Dedifferentiated amniotic fluid mesenchymal stem cell (primary cell): ENCODE results near the gene ZNF785.
A peak's percentile ranks its signal among the peaks of the same experiment; 100 is the strongest.
"Not testable (repeated sequence)": the region's sequence is repeated elsewhere in the genome, so short reads cannot be mapped to it uniquely, and the experiment has no call there.

ENCODE experiments used
- DNase-seq: peaks from one replicate; pipeline ENCODE4 v3.0.0-alpha.2; 2016; ENCODE audit errors: extremely low spot score

ZNF785 gene

GRCh38 chr16:30585400-30586191 lies at the start of gene ZNF785:
Gene ZNF785, minus strand, starts transcription at chr16:30585697. Its CDS starts 86 bp downstream, at chr16:30585611.
- peak; percentile 99 for DNase-seq

GRCh38 chr16:30633526-30633925 lies 48.0 kb upstream of the ZNF785 start:
- no peak for DNase-seq

GRCh38 chr16:30632454-30632853 lies 47.0 kb upstream of the ZNF785 start:
- DNase-seq = not testable (repeated sequence)

DNA sequence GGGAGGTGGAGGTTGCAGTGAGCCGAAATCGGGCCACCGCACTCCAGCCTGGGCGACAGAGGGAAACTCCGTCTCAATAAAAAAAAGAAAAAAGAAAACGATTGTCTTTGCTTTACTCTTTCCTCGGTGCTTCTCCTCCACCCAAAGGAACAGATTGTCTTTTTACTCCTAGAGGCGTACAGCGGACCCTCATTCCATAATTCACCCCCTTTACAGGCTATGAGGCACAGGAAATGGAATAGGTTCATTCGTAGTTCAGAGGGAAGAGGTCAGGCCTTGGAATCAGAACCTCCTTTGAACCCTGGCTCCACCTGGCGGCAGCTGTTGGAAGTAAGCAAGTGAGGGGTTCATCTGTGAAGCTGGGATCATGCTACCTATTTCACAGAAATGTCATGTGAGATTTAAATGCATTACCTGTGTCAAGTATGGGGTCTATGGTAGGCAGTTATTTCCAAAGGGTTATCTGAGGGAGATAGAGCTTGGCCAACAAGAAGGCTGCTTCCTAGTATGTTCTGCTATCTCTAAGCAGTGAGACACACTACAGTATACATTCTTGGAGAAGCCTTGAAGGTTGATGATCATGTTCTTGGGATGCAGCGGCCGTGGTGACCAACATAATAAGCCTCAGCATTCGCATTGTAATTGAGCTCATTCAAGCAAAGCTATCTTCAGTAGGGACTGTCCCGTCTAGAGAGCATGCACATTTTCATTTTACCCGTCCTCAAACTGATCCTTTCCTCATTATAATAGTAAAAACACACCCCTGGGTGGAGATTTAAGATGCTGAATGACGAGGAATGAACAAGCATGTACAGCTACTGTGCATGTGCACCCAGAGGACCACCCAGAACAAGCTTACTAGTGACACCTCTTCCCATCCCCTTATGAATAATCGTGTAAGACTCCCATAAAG lies 43.4 kb upstream of the ZNF785 start:
- DNase-seq = peak; percentile 70

DNA sequence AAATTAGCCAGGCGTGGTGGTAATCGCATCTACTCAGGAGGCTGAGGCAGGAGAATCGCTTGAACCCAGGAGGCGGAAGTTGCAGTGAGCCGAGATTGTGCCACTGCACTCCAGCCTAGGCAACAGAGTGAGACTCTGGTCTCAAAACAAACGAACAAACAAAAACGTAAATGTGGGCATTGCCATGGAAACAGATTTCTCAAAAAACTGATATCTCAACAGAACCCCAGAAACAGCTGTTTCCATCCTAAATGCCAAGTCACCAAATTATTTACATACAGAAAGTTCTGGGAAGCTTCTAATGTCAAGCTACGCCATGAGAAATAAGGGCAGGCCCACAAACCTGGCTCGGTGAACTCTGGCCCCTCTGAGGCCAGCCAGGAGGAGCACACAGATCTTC lies 40.7 kb upstream of the ZNF785 start:
- no peak for DNase-seq

- DNase-seq = no peak
Measured at GRCh38 chr16:30623536-30624283, 38.2 kb upstream of the ZNF785 start.

GRCh38 chr16:30622455-30623032 lies 37.0 kb upstream of the ZNF785 start:
- DNase-seq = no peak

DNA sequence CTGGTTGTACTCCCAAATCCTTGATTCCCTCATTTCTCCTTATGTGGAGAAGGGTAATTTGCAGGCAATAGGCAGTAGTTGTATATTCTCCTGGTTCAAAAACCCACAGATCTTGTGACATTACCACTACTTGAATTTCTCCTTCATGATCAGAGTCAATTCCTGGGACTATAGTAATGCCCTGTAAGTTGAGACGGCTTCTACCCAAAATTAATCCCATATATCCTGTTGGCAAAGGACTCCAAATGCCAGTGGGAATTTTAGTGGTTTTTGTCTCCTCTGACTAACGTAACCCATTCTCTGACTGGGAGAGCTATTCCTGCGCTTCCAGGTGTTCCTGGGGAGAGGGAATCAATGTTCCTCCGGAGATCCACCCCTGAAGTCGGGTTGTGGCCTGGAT lies 36.3 kb upstream of the ZNF785 start:
- peak; percentile 71 for DNase-seq

DNA sequence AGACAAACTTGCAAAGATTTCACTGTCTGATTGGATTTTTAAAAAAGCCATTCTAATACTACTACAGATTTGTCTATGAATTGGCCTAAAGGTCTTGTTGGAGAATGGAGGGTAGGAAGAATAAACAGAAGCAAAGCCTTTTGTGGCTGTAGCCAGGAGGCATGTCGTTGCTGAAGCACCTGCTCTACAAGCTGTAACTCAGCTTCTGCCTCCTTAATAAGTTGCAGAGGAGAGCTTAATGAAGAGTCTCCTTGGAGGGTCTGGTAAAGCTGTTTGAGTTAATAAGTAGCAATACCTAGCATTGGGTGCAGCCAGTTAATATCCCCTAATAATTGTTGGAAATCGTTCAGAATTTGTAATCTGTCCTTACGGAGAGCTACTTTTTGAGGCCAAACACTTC lies 34.7 kb upstream of the ZNF785 start:
- DNase-seq = no peak

DNA sequence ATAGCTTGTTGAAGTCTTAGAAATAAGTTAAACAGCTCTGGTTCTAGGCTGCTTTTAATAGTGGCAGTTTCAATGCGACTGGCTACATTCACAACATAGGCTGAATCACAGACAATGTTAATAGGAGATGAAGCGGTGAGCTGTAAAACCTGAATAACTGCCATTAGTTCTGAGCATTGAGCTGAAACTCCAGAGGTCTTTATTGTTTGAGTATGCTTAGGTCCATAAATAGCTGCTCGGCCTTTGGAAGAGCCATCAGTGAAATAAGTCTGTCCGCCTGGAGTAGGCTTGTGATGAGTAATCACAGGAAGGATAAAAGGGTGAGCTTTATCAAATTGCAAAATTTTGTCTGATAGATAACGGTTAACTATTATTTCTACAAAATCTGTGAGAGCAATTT lies 34.1 kb upstream of the ZNF785 start:
- no peak for DNase-seq

GRCh38 chr16:30619202-30619601 lies 33.7 kb upstream of the ZNF785 start:
- no peak for DNase-seq

- no peak for DNase-seq
Measured at GRCh38 chr16:30615358-30616091, 30.0 kb upstream of the ZNF785 start.

GRCh38 chr16:30609926-30610839 lies 24.7 kb upstream of the ZNF785 start, which contains the start of gene ZNF689:
Gene ZNF689, minus strand, starts transcription at chr16:30610389. Its CDS starts 348 bp downstream, at chr16:30610041.
- DNase-seq = peak; percentile 97

DNA sequence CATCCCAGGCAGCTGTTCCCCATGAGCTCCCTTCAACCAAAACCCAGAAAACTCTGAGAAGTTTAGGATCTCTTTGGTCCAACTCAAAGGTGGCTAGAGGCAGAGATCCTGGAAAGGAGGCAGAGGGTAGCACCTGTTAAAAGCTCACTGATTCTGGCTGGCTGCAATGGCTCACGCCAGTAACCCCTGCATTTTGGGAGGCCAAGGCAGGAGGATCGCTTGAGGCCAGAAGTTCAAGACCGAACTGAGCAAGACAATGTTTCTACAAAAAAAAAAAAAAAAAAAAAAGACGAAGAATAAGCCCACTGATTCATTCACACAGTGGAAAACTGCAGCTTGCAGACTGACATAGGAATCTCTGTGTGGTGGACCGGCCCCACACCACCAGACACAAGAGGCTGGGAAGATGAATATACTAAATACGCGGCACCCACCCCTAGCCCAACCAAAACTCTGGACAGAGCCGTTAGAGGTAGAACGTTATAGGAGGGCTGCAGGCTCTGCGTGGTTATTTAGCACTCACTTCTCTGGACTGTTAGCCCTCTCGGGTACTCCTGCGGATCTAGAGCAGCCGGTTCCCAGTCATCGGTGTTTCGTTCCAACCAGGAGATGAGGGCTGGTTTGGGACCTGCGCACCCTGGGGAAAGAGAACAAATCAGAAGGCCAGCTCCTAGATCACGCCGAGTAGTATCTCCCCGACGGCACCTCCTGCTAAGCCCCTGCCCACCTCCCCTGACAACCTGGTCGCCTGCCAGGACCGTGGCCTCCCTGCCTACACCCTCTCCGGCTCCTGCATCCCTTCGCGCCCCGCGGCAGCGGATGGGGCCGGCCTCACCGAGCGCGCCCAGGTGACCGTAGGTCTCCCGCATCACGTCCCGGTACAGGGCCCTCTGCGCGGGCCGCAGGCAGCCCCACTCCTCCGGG lies 23.8 kb upstream of the ZNF785 start:
- no peak for DNase-seq

- no peak for DNase-seq
Measured at GRCh38 chr16:30606004-30606403, 20.5 kb upstream of the ZNF785 start.

- DNase-seq = no peak
Measured at GRCh38 chr16:30605158-30605557, 19.7 kb upstream of the ZNF785 start.

DNA sequence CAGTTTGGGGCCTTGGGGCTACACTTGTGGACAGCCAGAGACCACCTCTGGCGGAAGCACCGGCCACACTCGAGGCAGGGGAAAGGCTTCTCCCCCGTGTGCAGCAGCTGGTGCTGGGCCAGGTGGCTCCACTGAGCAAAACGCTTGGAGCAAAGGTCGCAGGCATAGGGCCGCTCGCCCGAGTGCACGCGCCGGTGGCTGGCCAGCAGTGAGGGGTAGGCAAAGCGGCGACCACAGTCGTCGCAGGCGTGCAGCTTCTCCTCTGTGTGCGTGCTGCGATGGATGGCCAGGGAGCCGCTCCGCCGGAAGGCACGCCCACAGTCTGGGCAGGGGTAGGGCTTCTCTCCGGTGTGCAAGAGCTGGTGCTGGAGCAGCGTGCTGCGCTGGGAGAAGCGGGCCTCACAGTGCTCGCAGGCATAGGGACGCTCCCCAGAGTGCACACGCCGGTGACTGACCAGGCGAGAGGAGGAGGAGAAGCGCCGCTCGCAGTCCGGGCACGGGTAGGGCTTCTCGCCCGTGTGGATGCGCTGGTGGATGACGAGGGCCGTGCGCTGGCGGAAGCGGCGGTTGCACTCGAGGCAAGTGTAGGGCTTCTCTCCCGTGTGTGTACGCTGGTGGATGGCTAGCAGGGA lies 18.9 kb upstream of the ZNF785 start:
- no peak for DNase-seq

DNA sequence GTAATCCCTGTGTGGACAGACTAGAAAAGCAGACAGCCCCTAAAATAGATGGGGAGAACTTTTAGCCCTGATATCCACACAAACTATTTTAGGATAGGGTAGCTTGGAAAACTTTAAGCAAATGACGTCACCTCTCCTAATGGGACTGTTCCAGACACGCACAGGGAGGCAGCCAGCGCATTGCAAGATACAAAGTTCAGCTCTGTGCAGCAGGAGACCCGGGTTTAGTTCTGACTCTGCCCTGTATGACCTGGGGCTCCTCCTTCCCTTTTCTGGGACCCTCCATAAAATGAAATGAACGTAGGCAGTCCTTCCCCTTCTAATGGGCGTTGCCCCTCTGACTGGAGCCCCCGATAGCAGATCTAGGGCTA lies 18.4 kb upstream of the ZNF785 start:
- DNase-seq = no peak
